Gastroesophageal sphincter (tissue), 4 donors: ENCODE data around the gene PIK3R4. TPM values are rescaled to one million over a fixed set of nuclear protein-coding genes. Genes with fewer than 3 reads are reported as not detected.

Experiments used
- ATAC-seq: fragments of 150-250 bp; one replicate; pipeline ENCODE4 v1.9.1; 2016; ENCODE audit warnings: mild to moderate bottlenecking, moderate library complexity
- H3K27ac ChIP-seq, 4 donors: fragments of 200-600 bp; sonication (generic) in 3 of 4; 1 replicate in 3 of 4; 2 replicates in 1 of 4; pipeline ENCODE4 v1.5.1; 2016 to 2019
- H3K27me3 ChIP-seq: fragments of 200-600 bp; sonication (generic); one replicate; pipeline ENCODE4 v1.5.1; 2019
- H3K36me3 ChIP-seq, 2 donors: fragments of 200-600 bp; sonication (generic); one replicate each; pipeline ENCODE4 v1.5.1; 2019; ENCODE audit warnings: control low read depth in 1 of 2
- H3K4me1 ChIP-seq, 3 donors: fragments of 200-600 bp; sonication (generic); 1 replicate in 2 of 3; 2 replicates in 1 of 3; pipeline ENCODE4 v1.5.1; 2016 to 2019; ENCODE audit warnings: control low read depth in 2 of 3
- H3K4me3 ChIP-seq, 2 donors: fragments of 200-600 bp; sonication (generic); one replicate each; pipeline ENCODE4 v1.5.1; 2019; ENCODE audit warnings: mild to moderate bottlenecking in 1 of 2, moderate library complexity in 1 of 2
- H3K9me3 ChIP-seq, 3 donors: fragments of 200-600 bp; sonication (generic); one replicate each; pipeline ENCODE4 v1.5.1; 2017 to 2019; ENCODE audit warnings: control low read depth in 2 of 3
- CTCF ChIP-seq, 4 experiments: fragments of 200-600 bp in 2 of 4; fragments of 450-650 bp in 2 of 4; sonication (generic) in 1 of 4; IDR thresholded peaks; one replicate each; pipeline ENCODE4 v1.5.1; 2017 to 2019; ENCODE audit warnings: antibody characterized with exemption in 4 of 4, mild to moderate bottlenecking in 2 of 4, moderate library complexity in 2 of 4
- EP300 ChIP-seq: sonication (generic); formaldehyde crosslinking; IDR thresholded peaks from one replicate; pipeline ENCODE4 v1.6.1; 2017; ENCODE audit warnings: antibody characterized with exemption, mild to moderate bottlenecking
- POLR2A ChIP-seq, 2 donors: fragments of 450-650 bp; IDR thresholded peaks; one replicate each; pipeline ENCODE4 v1.6.1; 2017; ENCODE audit warnings: antibody characterized with exemption in 2 of 2, mild to moderate bottlenecking in 2 of 2, moderate library complexity in 1 of 2
- POLR2AphosphoS5 ChIP-seq: sonication (generic); formaldehyde crosslinking; IDR thresholded peaks from one replicate; pipeline ENCODE4 v1.6.1; 2017; ENCODE audit warnings: antibody characterized with exemption
- WGBS, 2 donors: methylation state at CpG; one replicate each; pipeline ENCODE4 v1.1.5; 2018; ENCODE audit warnings: low coverage in 1 of 2; 5-methylcytosine and 5-hydroxymethylcytosine counted together
- total RNA-seq, 4 donors: library from RNA; depleted of rRNA; stranded (reverse); fragments of >200 nt; gene quantifications; one replicate each; pipeline ENCODE4 v1.1.0, GENCODE V29; 2016

The PIK3R4 gene
- total RNA-seq, 4 donors from 2014 or later: 28.0 to 40.2 (median 34.8) TPM

DNA sequence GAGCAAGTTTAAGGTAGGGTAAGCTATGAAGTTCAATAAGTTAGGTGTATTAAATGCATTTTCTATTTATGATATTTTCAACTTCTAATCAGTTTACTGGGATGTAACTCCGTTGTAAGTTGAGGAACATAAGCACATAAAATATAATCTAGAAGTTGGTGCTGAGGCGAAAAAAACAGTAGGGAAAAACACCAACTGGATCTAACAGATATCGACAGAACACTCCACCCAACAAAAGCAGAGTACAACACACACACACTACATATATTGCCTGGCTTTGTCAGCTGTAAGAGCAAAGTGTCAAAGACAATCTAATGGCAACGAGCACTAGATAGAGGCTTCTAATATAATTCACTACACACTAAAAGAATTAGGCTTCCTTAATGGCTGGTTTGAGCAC is 8.4 kb downstream of the PIK3R4 start:
- H3K4me3 ChIP-seq: no peak overlapping the region
- TF ChIP-seq CTCF (IDR thresholded peaks at IDR 0.05): no peak
- no peak for TF ChIP-seq POLR2AphosphoS5
- no peak overlapping the region for H3K27ac ChIP-seq
- no peaks in the 10 kb centered on the region for H3K27me3 ChIP-seq
- no peak for ATAC-seq
- H3K4me1 ChIP-seq: peaks cover 0 to 39% (median 3%) of the 10 kb centered on the region in 3 donors
- H3K36me3 ChIP-seq: peaks cover 5 to 67% of the 10 kb centered on the region in 2 donors
- WGBS, 2 donors: 93 to 96% methylated on average over 3 to 4 of the region's 4 CpGs
- no peaks in the 10 kb centered on the region for H3K9me3 ChIP-seq

DNA sequence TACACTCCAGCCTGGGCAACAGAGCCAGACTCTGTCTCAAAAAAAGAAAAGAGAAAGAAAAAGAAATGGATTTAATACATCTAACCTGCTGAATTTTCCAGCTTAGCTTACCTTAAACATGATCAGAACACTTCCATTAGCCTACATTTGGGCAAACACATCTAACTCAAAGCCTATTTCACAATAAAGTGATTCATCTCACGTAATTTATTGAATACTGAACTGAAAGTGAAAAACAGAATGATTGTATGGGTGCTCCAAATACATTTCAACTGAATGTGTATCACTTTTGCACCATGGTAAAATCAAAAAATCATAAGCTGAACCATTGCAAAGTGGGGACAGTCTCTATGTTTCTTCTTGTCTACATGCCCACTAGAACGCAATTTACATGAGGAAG is 9.0 kb downstream of the PIK3R4 start:
- H3K4me1 ChIP-seq: peaks cover 0 to 33% (median 3%) of the 10 kb centered on the region in 3 donors
- H3K4me3 ChIP-seq: no peak overlapping the region
- TF ChIP-seq CTCF (IDR thresholded peaks at IDR 0.05) (no peak), EP300 (no peak), POLR2AphosphoS5 (no peak), POLR2A (IDR thresholded peaks at IDR 0.05) (no peak)
- no peaks in the 10 kb centered on the region for H3K27me3 ChIP-seq
- no peak for ATAC-seq
- H3K27ac ChIP-seq: no peak overlapping the region
- H3K36me3 ChIP-seq: peaks cover 5 to 67% of the 10 kb centered on the region in 2 donors
- no peaks in the 10 kb centered on the region for H3K9me3 ChIP-seq
- 93 to 100% methylated on average over 2 of the region's 2 CpGs for WGBS, 2 donors

DNA sequence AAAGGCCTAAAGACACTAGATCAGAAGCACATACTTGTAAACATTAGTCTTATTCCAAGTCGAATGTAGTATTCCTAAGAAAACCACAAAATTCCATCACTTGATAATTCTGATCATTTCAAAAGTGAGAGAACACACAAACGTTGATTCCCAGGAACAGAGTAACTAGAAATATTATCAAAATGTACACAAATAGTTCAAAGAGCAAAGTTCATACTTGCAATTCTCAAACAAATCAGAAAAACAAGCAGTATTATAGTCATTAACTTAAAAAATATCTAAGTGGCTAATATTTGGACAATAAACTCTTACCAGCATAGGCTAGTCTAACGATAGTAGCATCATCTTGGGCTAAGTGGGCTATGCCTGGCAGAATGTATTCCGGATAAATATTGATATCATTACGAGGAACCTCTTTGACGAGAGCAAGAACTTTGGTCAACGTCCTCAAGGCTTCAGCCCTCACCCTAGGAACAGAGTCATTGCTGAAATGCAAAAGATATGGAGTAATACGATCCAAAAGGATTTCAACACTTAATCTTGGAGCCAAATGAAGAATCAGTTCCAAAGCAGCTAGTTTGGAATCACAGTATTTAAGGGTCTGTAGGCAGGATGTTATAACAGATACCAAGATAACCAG is 13.3 kb downstream of the PIK3R4 start:
- no peak for ATAC-seq

DNA sequence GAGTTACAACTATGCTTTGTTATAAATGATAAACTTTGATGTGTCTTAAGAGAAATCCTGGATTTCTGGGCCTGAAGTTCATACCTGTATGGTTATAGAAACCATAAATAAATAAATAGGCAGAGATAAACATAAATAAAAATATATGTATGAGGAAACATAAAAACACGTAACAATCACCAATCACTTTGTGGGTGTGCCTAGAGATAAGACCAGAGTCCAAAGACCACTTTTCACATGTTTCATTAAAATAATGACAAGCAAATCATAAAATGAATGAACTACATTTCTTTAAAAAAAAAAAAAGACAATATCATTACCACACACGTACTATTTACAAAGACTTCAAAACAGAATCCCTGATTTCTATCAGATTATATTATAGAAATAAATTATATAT is 14.1 kb downstream of the PIK3R4 start:
- TF ChIP-seq POLR2A (IDR thresholded peaks at IDR 0.05) (no peak), EP300 (no peak), POLR2AphosphoS5 (no peak), CTCF (IDR thresholded peaks at IDR 0.05) (no peak)
- no peak overlapping the region for H3K27ac ChIP-seq
- ATAC-seq: no peak
- no peaks in the 10 kb centered on the region for H3K27me3 ChIP-seq
- no peaks in the 10 kb centered on the region for H3K9me3 ChIP-seq
- H3K36me3 ChIP-seq: peaks cover 5 to 38% of the 10 kb centered on the region in 2 donors
- peaks cover 0 to 19% (median 2%) of the 10 kb centered on the region in 3 donors for H3K4me1 ChIP-seq
- 81 to 88% methylated on average over 2 of the region's 2 CpGs for WGBS, 2 donors
- H3K4me3 ChIP-seq: no peak overlapping the region

More for the DNA sequence above, 13.3 kb downstream of the PIK3R4 start:
- H3K27me3 ChIP-seq: no peaks in the 10 kb centered on the region
- no peak overlapping the region for H3K27ac ChIP-seq
- H3K4me3 ChIP-seq: no peak overlapping the region
- no peak for TF ChIP-seq POLR2A (IDR thresholded peaks at IDR 0.05)
- H3K36me3 ChIP-seq: peaks cover 5 to 39% of the 10 kb centered on the region in 2 donors
- no peaks in the 10 kb centered on the region for H3K9me3 ChIP-seq
- peaks cover 0 to 14% (median 0%) of the 10 kb centered on the region in 3 donors for H3K4me1 ChIP-seq
- 79 to 84% methylated on average over 8 of the region's 8 CpGs for WGBS, 2 donors

DNA sequence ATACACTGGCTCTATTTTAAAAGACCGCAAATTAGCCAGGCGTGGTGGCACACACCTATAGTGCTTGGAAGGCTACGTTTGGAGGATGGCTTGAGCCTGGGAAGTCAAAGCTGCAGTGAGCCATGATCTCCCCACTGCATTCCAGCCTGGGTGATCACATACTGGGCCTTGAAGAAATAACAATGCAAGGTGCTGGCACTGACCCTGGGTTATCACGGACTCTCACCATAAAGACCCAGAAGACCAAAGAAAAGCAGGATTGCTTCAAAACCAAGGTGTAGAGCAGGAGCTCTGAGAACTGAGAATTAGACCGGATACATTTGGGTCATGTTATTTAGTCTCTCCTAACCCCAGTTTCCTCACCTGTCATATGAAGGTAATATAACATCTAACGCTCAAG is 14.8 kb downstream of the PIK3R4 start:
- WGBS, 2 donors: 87 to 93% methylated on average over 6 of the region's 6 CpGs
- no peak overlapping the region for H3K4me3 ChIP-seq

More for the DNA sequence above, 14.8 kb downstream of the PIK3R4 start:
- Histone ChIP-seq H3K27ac (no peak overlapping the region), H3K4me1 (peaks cover 0 to 20% (median 2%) of the 10 kb centered on the region in 3 donors), H3K27me3 (no peaks in the 10 kb centered on the region), H3K36me3 (peaks cover 5 to 31% of the 10 kb centered on the region in 2 donors), H3K9me3 (no peaks in the 10 kb centered on the region)
- no peak for ATAC-seq
- TF ChIP-seq EP300 (no peak), POLR2AphosphoS5 (no peak), CTCF (IDR thresholded peaks at IDR 0.05) (no peak), POLR2A (IDR thresholded peaks at IDR 0.05) (no peak)
